ENCODE measurements around the gene FLT4. TPM values are rescaled to one million over a fixed set of nuclear protein-coding genes. Genes with fewer than 3 reads are reported as not detected.

Gene FLT4
- polyA plus RNA-seq, 1 donor (not counting 4 experiments of a cell fraction or from before 2014, with no cell fraction given) = not detected

GRCh38 chr5:180589771-180590542, 59.4 kb downstream of the FLT4 start:
- Histone ChIP-seq H3K4me1 (ENCODE audit: control insufficient read depth, extremely low read depth, insufficient read depth, low read length) (no peaks in the 10 kb centered on the region), H3K4me3 (ENCODE audit: control insufficient read depth in 2 of 3, extremely low read depth in 1 of 3, insufficient read depth in 2 of 3, low read depth in 1 of 3, low read length in 3 of 3) (no peak overlapping the region), H3K79me2 (ENCODE audit: control insufficient read depth, insufficient read depth, low read length) (no peaks in the 10 kb centered on the region), H3K9me3 (ENCODE audit: control insufficient read depth, low read depth, low read length) (no peaks in the 10 kb centered on the region), H3K9ac (ENCODE audit: control insufficient read depth, extremely low read depth, insufficient read depth, low read length) (no peak overlapping the region), H3K27me3 (ENCODE audit: control insufficient read depth, extremely low read depth, insufficient read depth, low read length) (peaks cover 49% of the 10 kb centered on the region), H3K27ac (ENCODE audit: control insufficient read depth, insufficient read depth, low read length) (no peak overlapping the region), H3K36me3 (ENCODE audit: control insufficient read depth in 2 of 2, extremely low read depth in 1 of 2, insufficient read depth in 2 of 2, low read length in 2 of 2) (no peaks in the 10 kb centered on the region), H4K20me1 (ENCODE audit: control insufficient read depth, extremely low read depth, insufficient read depth, low read length) (no peaks in the 10 kb centered on the region), H3K4me2 (ENCODE audit: control insufficient read depth, extremely low read depth, insufficient read depth, low read depth, low read length) (no peak overlapping the region), H2AFZ (ENCODE audit: control insufficient read depth, low read length) (no peak overlapping the region), H3K9me1 (ENCODE audit: control insufficient read depth, extremely low read depth, insufficient read depth, low read length) (no peaks in the 10 kb centered on the region)
- DNase-seq (ENCODE audit: low read depth, low spot score) = no peak
- no peak for TF ChIP-seq CTCF (optimal IDR thresholded peaks at IDR 0.05 in 1 of 3, IDR thresholded peaks at IDR 0.05 in 1 of 3, conservative IDR thresholded peaks at IDR 0.05 in 1 of 3; ENCODE audit: extremely low read depth in 1 of 3, insufficient read depth in 2 of 3, low read length in 3 of 3)
- no peak for TF ChIP-seq EZH2 (IDR thresholded peaks at IDR 0.05; ENCODE audit: low read length)
- no peak for FAIRE-seq
- dilution Hi-C loops (cut with MboI; ENCODE audit: extremely low pct_ligation_motif_present, low sequenced_read_pairs) = no loop called here

- no peaks in the 10 kb centered on the region for H3K79me2 ChIP-seq (ENCODE audit: control insufficient read depth, insufficient read depth, low read length)
- peaks cover 33% of the 10 kb centered on the region for H3K27me3 ChIP-seq (ENCODE audit: control insufficient read depth, extremely low read depth, insufficient read depth, low read length)
- no peak for TF ChIP-seq EZH2 (IDR thresholded peaks at IDR 0.05; ENCODE audit: low read length)
- no peak for TF ChIP-seq CTCF (optimal IDR thresholded peaks at IDR 0.05 in 1 of 3, IDR thresholded peaks at IDR 0.05 in 1 of 3, conservative IDR thresholded peaks at IDR 0.05 in 1 of 3; ENCODE audit: extremely low read depth in 1 of 3, insufficient read depth in 2 of 3, low read length in 3 of 3)
- H3K9me1 ChIP-seq (ENCODE audit: control insufficient read depth, extremely low read depth, insufficient read depth, low read length) = no peaks in the 10 kb centered on the region
- dilution Hi-C loops (cut with MboI; ENCODE audit: extremely low pct_ligation_motif_present, low sequenced_read_pairs) = no loop called here
- no peaks in the 10 kb centered on the region for H3K9me3 ChIP-seq (ENCODE audit: control insufficient read depth, low read depth, low read length)
- no peaks in the 10 kb centered on the region for H4K20me1 ChIP-seq (ENCODE audit: control insufficient read depth, extremely low read depth, insufficient read depth, low read length)
- no peaks in the 10 kb centered on the region for H3K4me1 ChIP-seq (ENCODE audit: control insufficient read depth, extremely low read depth, insufficient read depth, low read length)
- DNase-seq (ENCODE audit: low read depth, low spot score) (no peak), FAIRE-seq (no peak)
- H3K4me3 ChIP-seq (ENCODE audit: control insufficient read depth in 2 of 3, extremely low read depth in 1 of 3, insufficient read depth in 2 of 3, low read depth in 1 of 3, low read length in 3 of 3) = no peak overlapping the region
- H3K4me2 ChIP-seq (ENCODE audit: control insufficient read depth, extremely low read depth, insufficient read depth, low read depth, low read length) = no peak overlapping the region
- no peak overlapping the region for H2AFZ ChIP-seq (ENCODE audit: control insufficient read depth, low read length)
- H3K36me3 ChIP-seq (ENCODE audit: control insufficient read depth in 2 of 2, extremely low read depth in 1 of 2, insufficient read depth in 2 of 2, low read length in 2 of 2) = no peaks in the 10 kb centered on the region
- H3K27ac ChIP-seq (ENCODE audit: control insufficient read depth, insufficient read depth, low read length) = no peak overlapping the region
- H3K9ac ChIP-seq (ENCODE audit: control insufficient read depth, extremely low read depth, insufficient read depth, low read length) = no peak overlapping the region
Observed at GRCh38 chr5:180586870-180587269, 62.5 kb downstream of the FLT4 start.
